A549 treated with CpdA at 1 μM for 4 hours (cell line): Measurements from ENCODE around the gene UQCC5. TPM values are rescaled to one million over a fixed set of nuclear protein-coding genes. Genes with fewer than 3 reads are reported as not detected.

Source experiments
- total RNA-seq: library from RNA; stranded (reverse); fragments of 200-300 nt; extraction: Qiagen RNA extraction; gene quantifications from 5 replicates; pipeline ENCODE4 v1.2.3, GENCODE V29; 2022; ENCODE audit warnings: low read depth

Gene UQCC5, protein sequence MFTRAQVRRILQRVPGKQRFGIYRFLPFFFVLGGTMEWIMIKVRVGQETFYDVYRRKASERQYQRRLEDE
- total RNA-seq, result 50.9 to 73.7 TPM (median 62.1 TPM) in 5 replicates

DNA sequence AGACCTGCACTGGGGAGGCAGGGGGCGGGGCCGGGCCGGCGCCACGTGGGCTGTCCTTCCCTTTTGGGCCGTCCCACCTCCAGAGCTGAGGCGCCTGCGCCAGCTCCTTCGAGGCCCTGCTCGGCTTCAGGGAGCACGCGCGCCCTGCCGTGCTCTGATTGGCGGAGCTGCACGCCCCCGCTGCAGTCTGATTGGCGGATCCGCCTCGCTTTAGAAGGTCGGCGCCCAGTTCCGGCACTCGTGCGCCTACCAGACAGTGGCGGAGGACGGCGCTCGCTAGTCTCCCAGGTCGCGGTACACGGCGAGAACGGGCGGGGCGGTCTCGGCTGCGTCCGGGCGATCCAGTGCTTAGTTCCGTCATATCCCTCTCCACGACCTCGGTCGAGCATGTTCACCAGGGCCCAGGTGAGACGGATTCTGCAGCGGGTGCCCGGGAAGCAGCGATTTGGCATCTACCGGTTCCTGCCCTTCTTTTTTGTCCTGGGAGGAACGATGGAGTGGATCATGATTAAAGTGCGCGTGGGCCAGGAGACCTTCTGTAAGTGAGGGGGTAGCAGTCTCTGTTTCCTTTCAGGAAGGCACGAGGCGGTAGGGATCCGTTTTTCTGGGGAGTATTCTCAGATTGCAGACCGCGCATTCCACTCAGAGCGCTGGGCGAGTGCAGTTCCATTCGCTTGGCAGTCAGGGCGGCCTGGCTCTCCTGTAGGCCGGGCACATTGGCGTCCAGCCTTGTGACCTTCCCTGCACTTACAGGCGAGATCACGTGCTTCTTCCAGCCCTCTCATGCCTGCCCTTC lies at the start of gene UQCC5:
Gene UQCC5 (plus strand): TSS at position 237 of the 796 bp plus-strand sequence. CDS start 151 bp downstream, at position 388.

DNA sequence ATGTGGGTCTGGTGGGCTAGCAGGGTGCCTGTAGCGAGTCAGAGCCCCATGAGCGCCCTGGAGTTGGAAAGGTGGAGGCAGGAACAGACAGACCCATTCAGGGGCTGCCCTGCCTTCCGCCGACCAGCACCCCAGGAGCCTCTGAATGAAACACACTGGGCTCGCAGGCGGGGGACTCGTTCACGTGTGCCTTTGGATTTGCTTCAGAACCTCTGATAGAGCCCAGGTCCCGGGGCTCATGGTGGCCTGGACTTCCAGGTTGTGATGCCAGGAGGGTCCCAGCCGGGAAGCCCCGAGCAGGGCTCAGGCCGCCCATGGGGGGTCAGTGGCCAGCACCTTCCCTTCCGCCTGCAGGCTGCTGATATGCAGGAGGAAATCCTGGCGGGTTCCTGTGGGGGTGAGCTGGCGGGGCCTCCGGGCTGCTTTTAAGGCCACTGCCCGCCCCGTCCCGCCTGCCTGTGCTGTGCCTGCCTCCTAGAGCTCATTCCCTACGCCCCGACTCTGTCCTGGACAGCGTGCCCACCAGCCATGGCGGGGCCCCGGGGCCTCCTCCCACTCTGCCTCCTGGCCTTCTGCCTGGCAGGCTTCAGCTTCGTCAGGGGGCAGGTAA lies 41.4 kb upstream of the UQCC5 start, which contains the start of gene STAB1:
Gene STAB1 (plus strand): TSS at position 453 of the 610 bp plus-strand sequence. CDS start 76 bp downstream, at position 529.

DNA sequence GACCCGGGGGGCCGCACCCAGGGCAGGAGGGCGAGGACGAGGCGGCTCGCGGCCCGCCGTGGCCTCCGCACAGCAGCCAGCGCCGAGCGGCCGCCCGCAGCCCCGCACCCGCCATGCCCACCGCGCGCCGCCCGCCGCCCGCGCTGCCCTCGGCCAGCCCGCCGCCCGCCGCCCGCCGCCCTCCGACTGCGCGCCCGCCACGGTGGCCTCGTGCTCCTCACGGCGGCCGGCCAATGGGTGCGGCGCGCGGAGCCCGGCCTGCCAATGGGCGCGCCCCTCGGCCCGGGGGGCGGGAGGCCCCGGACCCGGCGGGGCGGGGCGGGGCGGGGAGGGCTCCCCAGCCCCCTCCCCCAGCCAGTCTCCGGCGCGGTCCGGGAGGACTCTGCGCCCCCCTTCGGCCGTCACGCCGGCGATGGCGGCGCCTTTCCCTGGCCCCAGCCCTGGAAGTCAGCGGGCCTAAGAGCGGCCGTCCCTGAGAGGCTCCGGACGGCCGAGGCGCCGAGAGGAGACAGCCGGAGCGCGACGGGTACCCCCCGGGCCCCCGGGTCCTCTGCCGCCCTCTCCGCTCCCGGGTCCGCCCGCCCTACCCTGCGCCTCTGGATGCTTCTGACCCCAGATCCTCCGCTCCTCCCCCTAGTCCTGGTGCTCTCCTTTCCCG lies 2.7 kb upstream of the UQCC5 start, which contains the start of gene NT5DC2:
Gene NT5DC2 (minus strand): TSS at position 235 of the 658 bp plus-strand sequence. CDS start 120 bp downstream, at position 115.

Other genes with a start within 250 kb of the UQCC5 start
- 3.2 to 4.9 TPM (median 4.7 TPM) in 5 replicates for gene GLYCTK, start 248.8 kb upstream of the UQCC5 start, total RNA-seq
- gene DNAH1, start 220.3 kb upstream of the UQCC5 start, total RNA-seq, result 0.52 to 1.1 TPM (median 1.1 TPM) in 5 replicates
- 32.7 to 41.2 TPM (median 39.4 TPM) in 5 replicates for gene BAP1, start 126.6 kb upstream of the UQCC5 start, total RNA-seq
- 2.5 to 3.2 TPM (median 2.7 TPM) in 5 replicates for gene PHF7, start 125.9 kb upstream of the UQCC5 start, total RNA-seq
- 0.05 to 0.15 TPM (median 0.10 TPM) in 5 replicates for gene SEMA3G, start 91.5 kb upstream of the UQCC5 start, total RNA-seq
- gene TNNC1, start 82.6 kb upstream of the UQCC5 start, total RNA-seq, result 1.2 to 1.5 TPM (median 1.4 TPM) in 5 replicates
- gene NISCH, start 81.0 kb upstream of the UQCC5 start, total RNA-seq, result 12.3 to 15.0 TPM (median 13.4 TPM) in 5 replicates
- gene STAB1, start 41.3 kb upstream of the UQCC5 start, total RNA-seq, result 0.05 TPM in 1 of 5 replicates, not detected in the others
- 78.9 to 109 TPM (median 101 TPM) in 5 replicates for gene NT5DC2, start 2.7 kb upstream of the UQCC5 start, total RNA-seq
- gene PBRM1, start 149.3 kb downstream of the UQCC5 start, total RNA-seq, result 11.2 to 15.4 TPM (median 15.0 TPM) in 5 replicates
- gene GNL3, start 149.4 kb downstream of the UQCC5 start, total RNA-seq, result 96.1 to 184 TPM (median 103 TPM) in 5 replicates
- 34.1 to 43.1 TPM (median 37.2 TPM) in 5 replicates for gene GLT8D1, start 169.2 kb downstream of the UQCC5 start, total RNA-seq
- gene SPCS1, start 169.5 kb downstream of the UQCC5 start, total RNA-seq, result 138 to 175 TPM (median 157 TPM) in 5 replicates
- 11.2 to 17.8 TPM (median 14.1 TPM) in 5 replicates for gene NEK4, start 234.3 kb downstream of the UQCC5 start, total RNA-seq
- gene ITIH1, start 241.0 kb downstream of the UQCC5 start, total RNA-seq, result not detected in 5 replicates